ENCODE results near the gene INSYN2A.

- TF ChIP-seq CTCF (IDR thresholded peaks at IDR 0.05; ENCODE audit: insufficient read depth, low read length, poor library complexity, severe bottlenecking) (no peak), EZH2phosphoT487 (conservative IDR thresholded peaks at IDR 0.05; ENCODE audit: low read length) (no peak)
Observed at GRCh38 chr10:127207081-127207480, 10.7 kb upstream of the INSYN2A start.
